ENCODE data around the gene SGO2.

- TF ChIP-seq, protein P1, sequence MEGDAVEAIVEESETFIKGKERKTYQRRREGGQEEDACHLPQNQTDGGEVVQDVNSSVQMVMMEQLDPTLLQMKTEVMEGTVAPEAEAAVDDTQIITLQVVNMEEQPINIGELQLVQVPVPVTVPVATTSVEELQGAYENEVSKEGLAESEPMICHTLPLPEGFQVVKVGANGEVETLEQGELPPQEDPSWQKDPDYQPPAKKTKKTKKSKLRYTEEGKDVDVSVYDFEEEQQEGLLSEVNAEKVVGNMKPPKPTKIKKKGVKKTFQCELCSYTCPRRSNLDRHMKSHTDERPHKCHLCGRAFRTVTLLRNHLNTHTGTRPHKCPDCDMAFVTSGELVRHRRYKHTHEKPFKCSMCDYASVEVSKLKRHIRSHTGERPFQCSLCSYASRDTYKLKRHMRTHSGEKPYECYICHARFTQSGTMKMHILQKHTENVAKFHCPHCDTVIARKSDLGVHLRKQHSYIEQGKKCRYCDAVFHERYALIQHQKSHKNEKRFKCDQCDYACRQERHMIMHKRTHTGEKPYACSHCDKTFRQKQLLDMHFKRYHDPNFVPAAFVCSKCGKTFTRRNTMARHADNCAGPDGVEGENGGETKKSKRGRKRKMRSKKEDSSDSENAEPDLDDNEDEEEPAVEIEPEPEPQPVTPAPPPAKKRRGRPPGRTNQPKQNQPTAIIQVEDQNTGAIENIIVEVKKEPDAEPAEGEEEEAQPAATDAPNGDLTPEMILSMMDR (IDR thresholded peaks at IDR 0.05; ENCODE audit: extremely low read depth in 1 of 2, insufficient read depth in 1 of 2, low read depth in 1 of 2, low read length in 2 of 2) = no peak
- TF ChIP-seq FOS (IDR thresholded peaks at IDR 0.05; ENCODE audit: borderline replicate concordance, insufficient read depth, low read length) (no peak), POLR2AphosphoS5 (IDR thresholded peaks at IDR 0.05; ENCODE audit: insufficient read depth, low read depth, low read length) (no peak), EZH2 (IDR thresholded peaks at IDR 0.05; ENCODE audit: borderline replicate concordance, low read depth, low read length, severe bottlenecking) (no peak), POLR2A (IDR thresholded peaks at IDR 0.05; ENCODE audit: low read depth, low read length) (no peak), GATA2 (IDR thresholded peaks at IDR 0.05; ENCODE audit: insufficient read depth, insufficient read length, low read depth, low read length) (no peak), MAX (IDR thresholded peaks at IDR 0.05; ENCODE audit: insufficient read depth, insufficient read length) (no peak)
Measured at GRCh38 chr2:200477667-200478131, 48.3 kb upstream of the SGO2 start.
